GM12801 (cell line): ENCODE data around the gene CSN2.

Experiments
- TF ChIP-seq, protein P1 (sequence below): IDR thresholded peaks from one replicate; pipeline ENCODE4 v1.5.1; 2011; ENCODE audit warnings: control low read depth; ENCODE audit not compliant: insufficient read length; ENCODE audit errors: extremely low read depth

CSN2 gene

GRCh38 chr4:69965628-69966027, at the start of gene CSN2:
TSS of gene CSN2 (minus strand) at chr4:69965728. CDS start at chr4:69960995, 4,733 bp downstream.
- TF ChIP-seq, protein P1, sequence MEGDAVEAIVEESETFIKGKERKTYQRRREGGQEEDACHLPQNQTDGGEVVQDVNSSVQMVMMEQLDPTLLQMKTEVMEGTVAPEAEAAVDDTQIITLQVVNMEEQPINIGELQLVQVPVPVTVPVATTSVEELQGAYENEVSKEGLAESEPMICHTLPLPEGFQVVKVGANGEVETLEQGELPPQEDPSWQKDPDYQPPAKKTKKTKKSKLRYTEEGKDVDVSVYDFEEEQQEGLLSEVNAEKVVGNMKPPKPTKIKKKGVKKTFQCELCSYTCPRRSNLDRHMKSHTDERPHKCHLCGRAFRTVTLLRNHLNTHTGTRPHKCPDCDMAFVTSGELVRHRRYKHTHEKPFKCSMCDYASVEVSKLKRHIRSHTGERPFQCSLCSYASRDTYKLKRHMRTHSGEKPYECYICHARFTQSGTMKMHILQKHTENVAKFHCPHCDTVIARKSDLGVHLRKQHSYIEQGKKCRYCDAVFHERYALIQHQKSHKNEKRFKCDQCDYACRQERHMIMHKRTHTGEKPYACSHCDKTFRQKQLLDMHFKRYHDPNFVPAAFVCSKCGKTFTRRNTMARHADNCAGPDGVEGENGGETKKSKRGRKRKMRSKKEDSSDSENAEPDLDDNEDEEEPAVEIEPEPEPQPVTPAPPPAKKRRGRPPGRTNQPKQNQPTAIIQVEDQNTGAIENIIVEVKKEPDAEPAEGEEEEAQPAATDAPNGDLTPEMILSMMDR = no peak

GRCh38 chr4:70008771-70009170, 43.2 kb upstream of the CSN2 start:
- TF ChIP-seq, protein P1 = no peak

GRCh38 chr4:70002507-70002906, 37.0 kb upstream of the CSN2 start:
- TF ChIP-seq, protein P1 = no peak

- TF ChIP-seq, protein P1 = no peak
Measured at GRCh38 chr4:70000711-70001110, 35.2 kb upstream of the CSN2 start.

DNA sequence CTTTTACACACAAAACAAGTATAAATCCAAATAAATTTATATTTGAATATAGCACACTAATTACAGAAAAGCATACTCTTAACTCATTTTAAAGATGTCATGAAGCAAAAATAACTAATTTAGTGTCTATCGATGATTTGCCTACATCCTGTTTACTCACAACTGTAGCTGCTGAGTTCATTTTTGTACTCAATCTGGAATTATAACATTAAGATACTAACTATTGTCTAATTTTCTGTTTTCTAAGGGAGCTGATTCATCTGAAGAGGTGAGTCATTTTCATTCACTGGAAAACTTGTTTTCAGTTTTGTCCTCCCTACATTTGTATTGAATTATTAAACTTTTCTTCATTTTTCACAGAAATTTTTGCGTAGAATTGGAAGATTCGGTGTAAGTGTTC, 33.9 kb upstream of the CSN2 start:
- TF ChIP-seq, protein P1 = no peak

DNA sequence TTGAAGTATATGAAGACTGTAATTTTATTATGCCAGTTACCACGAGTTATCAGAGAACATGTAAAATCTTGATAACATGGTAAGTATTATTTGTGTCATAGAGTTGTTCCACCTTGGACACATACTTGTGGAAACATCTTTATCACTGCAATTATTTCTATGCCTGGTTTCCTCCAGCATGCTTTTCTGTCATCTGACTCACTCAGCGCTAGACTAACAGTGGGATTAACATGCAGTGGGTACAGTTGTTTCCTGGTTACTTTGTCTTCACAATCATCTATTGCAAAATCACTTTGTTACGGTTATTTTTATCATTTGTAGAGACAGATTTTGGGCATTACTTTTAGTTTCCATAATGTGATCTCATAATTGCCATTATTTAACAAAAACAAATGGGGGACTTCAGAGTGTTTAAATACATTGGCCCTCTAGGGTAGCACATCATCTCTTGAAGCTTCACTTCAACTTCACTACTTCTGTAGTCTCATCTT, 30.0 kb upstream of the CSN2 start, which contains the start of gene STATH:
TSS of gene STATH (plus strand) at position 441 of the 491 bp plus-strand sequence. CDS start 2,472 bp downstream, outside the sequence.
- TF ChIP-seq, protein P1 = no peak

DNA sequence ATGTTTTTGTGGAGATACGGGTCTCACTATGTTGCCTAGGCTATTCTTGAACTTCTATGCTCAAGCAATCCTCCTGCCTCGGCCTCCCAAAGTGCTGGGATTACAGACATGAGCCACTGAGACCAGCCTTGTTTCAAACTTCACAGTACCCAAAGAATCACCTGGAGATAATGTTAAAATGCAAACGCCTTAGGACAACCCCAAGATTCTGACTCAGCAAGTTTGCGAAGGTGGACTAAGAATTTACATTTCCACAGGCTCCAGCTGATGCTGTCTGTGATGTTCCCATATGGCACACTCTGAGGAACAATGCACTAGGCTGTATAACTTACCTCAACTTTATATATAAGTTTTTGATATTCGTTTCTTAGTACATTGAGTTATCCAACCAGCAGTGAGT, 29.3 kb upstream of the CSN2 start:
- TF ChIP-seq, protein P1 = no peak

DNA sequence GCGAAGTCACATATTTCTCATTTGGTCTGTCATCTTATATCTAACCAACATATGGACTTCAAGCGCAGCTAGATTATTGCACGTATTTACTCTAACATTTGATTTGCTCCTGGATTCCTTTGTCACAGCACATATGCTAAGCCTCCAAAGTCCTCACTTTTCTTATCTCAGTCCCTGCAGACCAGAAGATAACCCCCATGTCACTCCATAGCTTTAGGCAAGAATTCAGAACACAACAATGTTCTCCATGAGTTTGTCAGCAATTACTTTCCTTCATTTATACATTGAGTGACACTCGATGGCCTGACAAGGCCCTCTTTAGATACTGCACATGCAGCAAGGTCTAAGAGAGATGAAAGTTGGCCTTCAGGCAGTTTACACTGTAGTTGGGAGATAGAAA, 25.5 kb upstream of the CSN2 start:
- TF ChIP-seq, protein P1 = no peak
